Glutamatergic neuron (in vitro differentiated cells): ENCODE results near the gene ILDR1. TPM values are rescaled to one million over a fixed set of nuclear protein-coding genes. Genes with fewer than 3 reads are reported as not detected.

Experiments used
- DNase-seq: peaks from one replicate; pipeline ENCODE4 v3.0.0; 2022
- H3K27ac Mint-ChIP-seq: one replicate; pipeline ENCODE4 v1.8.0; 2020; ENCODE audit warnings: mild to moderate bottlenecking, mixed read lengths, inconsistent platforms; ENCODE audit not compliant: unreplicated experiment
- H3K27me3 Mint-ChIP-seq: one replicate; pipeline ENCODE4 v1.8.0; 2020; ENCODE audit warnings: mild to moderate bottlenecking, moderate library complexity, mixed read lengths, inconsistent platforms; ENCODE audit not compliant: unreplicated experiment
- H3K36me3 Mint-ChIP-seq: one replicate; pipeline ENCODE4 v1.8.0; 2020; ENCODE audit warnings: mild to moderate bottlenecking, mixed read lengths, inconsistent platforms; ENCODE audit not compliant: unreplicated experiment
- H3K4me1 Mint-ChIP-seq: one replicate; pipeline ENCODE4 v1.8.0; 2020; ENCODE audit warnings: mild to moderate bottlenecking, low read depth, mixed read lengths, inconsistent platforms; ENCODE audit not compliant: unreplicated experiment
- H3K4me3 Mint-ChIP-seq: one replicate; pipeline ENCODE4 v1.8.0; 2020; ENCODE audit warnings: mild to moderate bottlenecking, mixed read lengths, inconsistent platforms; ENCODE audit not compliant: unreplicated experiment
- H3K9me3 Mint-ChIP-seq: one replicate; pipeline ENCODE4 v1.8.0; 2020; ENCODE audit warnings: mild to moderate bottlenecking, moderate library complexity, mixed read lengths, inconsistent platforms; ENCODE audit not compliant: unreplicated experiment
- CTCF ChIP-seq: fragments of 200-600 bp; sonication (generic); IDR thresholded peaks from one replicate; pipeline ENCODE4 v1.5.0; 2021; ENCODE audit not compliant: partially characterized antibody, unreplicated experiment
- total RNA-seq: library from RNA; stranded (reverse); fragmentation: NEBNext Ultra II Directional; extraction: Animal tissue kit (Norgen Biotek cat#: 25700); gene quantifications from one replicate; pipeline ENCODE4 v1.2.1, GENCODE V29; 2021; ENCODE audit not compliant: unreplicated experiment

Gene ILDR1
- total RNA-seq, 1 donor from 2014 or later, result not detected

- Mint-ChIP-seq H3K27me3 (no peaks in the 10 kb centered on the region), H3K36me3 (no peaks in the 10 kb centered on the region), H3K4me3 (no peak overlapping the region), H3K27ac (no peak overlapping the region), H3K4me1 (no peaks in the 10 kb centered on the region), H3K9me3 (peaks cover 2% of the 10 kb centered on the region)
- no peak for DNase-seq
- no peak for TF ChIP-seq CTCF
These were observed 29.2 kb downstream of the ILDR1 start for GRCh38 chr3:121992601-121993560.

DNA sequence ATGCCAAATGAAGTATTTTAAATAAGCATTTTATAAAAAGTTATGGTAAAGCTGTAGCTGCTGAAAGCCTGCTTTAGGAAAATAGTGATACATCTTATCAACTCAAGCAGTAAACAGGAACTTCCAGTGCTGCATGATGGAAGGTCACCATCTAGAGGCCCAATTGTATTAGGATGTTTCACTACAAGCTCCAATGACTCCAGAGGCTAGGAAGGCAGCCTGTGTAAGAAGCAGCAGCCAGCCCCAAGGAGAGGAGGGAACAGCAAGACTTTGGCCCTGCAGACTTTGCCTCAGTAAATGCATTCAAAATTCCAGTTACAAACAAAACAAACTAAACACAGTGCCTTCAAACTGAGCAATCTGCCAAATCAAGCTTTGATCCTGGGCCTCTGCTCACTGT lies 32.1 kb downstream of the ILDR1 start:
- Mint-ChIP-seq H3K36me3 (peaks cover 5% of the 10 kb centered on the region), H3K9me3 (no peaks in the 10 kb centered on the region), H3K27me3 (no peaks in the 10 kb centered on the region), H3K4me3 (no peak overlapping the region), H3K4me1 (no peaks in the 10 kb centered on the region), H3K27ac (no peak overlapping the region)
- no peak for DNase-seq
- TF ChIP-seq CTCF, result no peak

DNA sequence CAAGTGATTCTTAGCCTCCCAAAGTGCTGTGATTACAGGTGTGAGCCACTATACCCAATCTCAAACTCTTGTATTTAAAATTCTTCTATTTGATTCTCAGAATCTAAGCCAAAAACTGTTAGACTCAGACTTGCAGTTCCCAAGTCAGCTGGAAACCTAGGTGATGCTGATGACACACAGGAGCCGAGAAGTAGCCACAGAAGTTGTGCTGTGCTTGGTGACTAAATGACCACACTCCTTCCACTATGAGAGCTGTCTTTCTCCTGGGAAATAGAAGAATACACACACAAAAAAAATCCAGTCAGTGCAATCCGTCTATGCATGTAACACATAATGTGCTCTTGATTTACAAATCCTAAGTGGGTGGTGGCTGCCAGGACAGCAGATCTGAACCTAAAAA lies 33.9 kb downstream of the ILDR1 start:
- Mint-ChIP-seq H3K4me1 (no peaks in the 10 kb centered on the region), H3K9me3 (peaks cover 6% of the 10 kb centered on the region), H3K36me3 (peaks cover 14% of the 10 kb centered on the region), H3K4me3 (no peak overlapping the region), H3K27ac (no peak overlapping the region), H3K27me3 (no peaks in the 10 kb centered on the region)
- no peak for TF ChIP-seq CTCF
- DNase-seq, result no peak

- Mint-ChIP-seq H3K27ac (no peak overlapping the region), H3K4me1 (no peaks in the 10 kb centered on the region), H3K9me3 (peaks cover 6% of the 10 kb centered on the region), H3K4me3 (no peak overlapping the region), H3K36me3 (peaks cover 14% of the 10 kb centered on the region), H3K27me3 (no peaks in the 10 kb centered on the region)
- no peak for TF ChIP-seq CTCF
- no peak for DNase-seq
These were observed 36.2 kb downstream of the ILDR1 start for GRCh38 chr3:121985846-121986245.

GRCh38 chr3:121981473-121981872 lies 40.6 kb downstream of the ILDR1 start:
- no peaks in the 10 kb centered on the region for H3K4me1 Mint-ChIP-seq
- no peak for DNase-seq
- H3K4me3 Mint-ChIP-seq, result no peak overlapping the region
- peaks cover 14% of the 10 kb centered on the region for H3K36me3 Mint-ChIP-seq
- no peak for TF ChIP-seq CTCF
- no peak overlapping the region for H3K27ac Mint-ChIP-seq
- H3K9me3 Mint-ChIP-seq, result peaks cover 6% of the 10 kb centered on the region
- no peaks in the 10 kb centered on the region for H3K27me3 Mint-ChIP-seq
